GM19193 (cell line): ENCODE measurements around the gene ZNF440.

ENCODE experiments used
- POLR2A ChIP-seq: IDR thresholded peaks from 4 replicates; pipeline ENCODE4 v1.6.1; 2011; ENCODE audit not compliant: insufficient read depth, insufficient read length; ENCODE audit errors: extremely low read depth

Gene ZNF440

GRCh38 chr19:11872624-11873023, 58.6 kb downstream of the ZNF440 start:
- TF ChIP-seq POLR2A = no peak

- no peak for TF ChIP-seq POLR2A
Measured at GRCh38 chr19:11873762-11874161, 59.7 kb downstream of the ZNF440 start.

GRCh38 chr19:11880598-11880997, 66.5 kb downstream of the ZNF440 start:
- no peak for TF ChIP-seq POLR2A

GRCh38 chr19:11881151-11881800, 67.2 kb downstream of the ZNF440 start:
- TF ChIP-seq POLR2A = no peak

GRCh38 chr19:11882606-11883005, 68.5 kb downstream of the ZNF440 start:
- no peak for TF ChIP-seq POLR2A
